Endodermal cell (in vitro differentiated cells): ENCODE measurements around the gene H3-3A. TPM values are rescaled to one million over a fixed set of nuclear protein-coding genes. Genes with fewer than 3 reads are reported as not detected.

Source experiments
- DNase-seq: peaks from one replicate; pipeline ENCODE4 v3.0.0-alpha.2; 2017
- H3K27ac ChIP-seq: 2 replicates; pipeline ENCODE4 v1.5.1; 2013; ENCODE audit warnings: mild to moderate bottlenecking, low read depth, low read length, moderate library complexity
- H3K27me3 ChIP-seq: 2 replicates; pipeline ENCODE4 v1.6.1; 2013; ENCODE audit warnings: mild to moderate bottlenecking, low read length, moderate library complexity; ENCODE audit not compliant: insufficient read depth, control insufficient read depth, poor library complexity, severe bottlenecking
- H3K36me3 ChIP-seq: 2 replicates; pipeline ENCODE4 v1.7.0; 2013; ENCODE audit warnings: mild to moderate bottlenecking, low read length, moderate library complexity; ENCODE audit not compliant: control insufficient read depth, insufficient read depth
- H3K4me1 ChIP-seq: one replicate; pipeline ENCODE4 v1.7.0; 2013; ENCODE audit warnings: low read length; ENCODE audit not compliant: control insufficient read depth, insufficient read depth
- H3K4me3 ChIP-seq: 2 replicates; pipeline ENCODE4 v1.5.1; 2013; ENCODE audit warnings: mild to moderate bottlenecking, low read length, moderate library complexity
- H3K9ac ChIP-seq: 2 replicates; pipeline ENCODE4 v1.6.1; 2013; ENCODE audit warnings: mild to moderate bottlenecking, low read length, moderate library complexity; ENCODE audit not compliant: poor library complexity, severe bottlenecking; ENCODE audit errors: extremely low read depth
- H3K9me3 ChIP-seq: 2 replicates; pipeline ENCODE4 v1.6.1; 2013; ENCODE audit warnings: mild to moderate bottlenecking, low read length, moderate library complexity; ENCODE audit not compliant: control insufficient read depth
- H3K27ac Mint-ChIP-seq: 2 replicates; pipeline ENCODE4 v1.8.0; 2020; ENCODE audit warnings: mixed read lengths
- H3K27me3 Mint-ChIP-seq: 2 replicates; pipeline ENCODE4 v1.8.0; 2021; ENCODE audit warnings: mild to moderate bottlenecking, mixed read lengths; ENCODE audit not compliant: insufficient read depth
- H3K36me3 Mint-ChIP-seq: 2 replicates; pipeline ENCODE4 v1.8.0; 2020; ENCODE audit warnings: low read depth, mixed read lengths
- H3K4me1 Mint-ChIP-seq: 2 replicates; pipeline ENCODE4 v1.8.0; 2020; ENCODE audit warnings: mixed read lengths
- H3K4me3 Mint-ChIP-seq: 2 replicates; pipeline ENCODE4 v1.8.0; 2020; ENCODE audit warnings: mild to moderate bottlenecking, moderate library complexity, mixed read lengths
- H3K9me3 Mint-ChIP-seq: 2 replicates; pipeline ENCODE4 v1.8.0; 2020; ENCODE audit warnings: mild to moderate bottlenecking, mixed read lengths
- CTCF ChIP-seq: fragments of 200-600 bp; sonication (generic); conservative IDR thresholded peaks from 2 replicates; pipeline ENCODE4 v1.5.0; 2021; ENCODE audit warnings: antibody characterized with exemption, mild to moderate bottlenecking
- WGBS, 2 experiments: methylation state at CpG; one replicate each; pipeline versions ENCODE4 v1.1.5 to v1.1.7; 2013; ENCODE audit warnings: missing lambda C conversion rate in 2 of 2, mixed read lengths in 1 of 2; ENCODE audit not compliant: insufficient coverage in 1 of 2, insufficient read length in 1 of 2; 5-methylcytosine and 5-hydroxymethylcytosine counted together
- total RNA-seq, 2 donors: library from RNA; stranded (reverse); fragmentation: NEBNext Ultra II Directional in 1 of 2; extraction: Animal tissue kit (Norgen Biotek cat#: 25700) in 1 of 2; gene quantifications; 2 replicates in 1 of 2; 3 replicates in 1 of 2; pipeline ENCODE4 v1.2.1, GENCODE V29; 2021

Gene H3-3A
- total RNA-seq, 2 donors from 2014 or later, result 733 to 829 TPM

- Histone ChIP-seq H3K9ac (no peak overlapping the region), H3K4me3 (peak overlapping the region; percentile 68), H3K27me3 (no peaks in the 10 kb centered on the region), H3K9me3 (no peaks in the 10 kb centered on the region), H3K36me3 (no peaks in the 10 kb centered on the region), H3K27ac (no peak overlapping the region), H3K4me1 (no peaks in the 10 kb centered on the region)
- WGBS, 2 experiments, result 35 to 43% methylated on average over 17 to 31 of the region's 32 CpGs
- Mint-ChIP-seq H3K4me3 (peak overlapping the region; percentile 62), H3K4me1 (peaks cover 28% of the 10 kb centered on the region), H3K36me3 (no peaks in the 10 kb centered on the region), H3K9me3 (no peaks in the 10 kb centered on the region), H3K27me3 (peaks cover 32% of the 10 kb centered on the region), H3K27ac (no peak overlapping the region)
- DNase-seq, result peak; percentile 77
- peak; percentile 43 for TF ChIP-seq CTCF
Measured at GRCh38 chr1:226100436-226101391, 38.2 kb downstream of the H3-3A start.

- Mint-ChIP-seq H3K9me3 (no peaks in the 10 kb centered on the region), H3K27ac (no peak overlapping the region)
- TF ChIP-seq CTCF, result no peak
Measured at GRCh38 chr1:226104671-226105121, 42.2 kb downstream of the H3-3A start.

GRCh38 chr1:226107471-226108460, 45.2 kb downstream of the H3-3A start:
- H3K4me1 ChIP-seq, result peaks cover 19% of the 10 kb centered on the region
- DNase-seq, result peak; percentile 72

More at GRCh38 chr1:226104671-226105121, 42.2 kb downstream of the H3-3A start:
- 79 to 85% methylated on average over 5 to 8 of the region's 8 CpGs for WGBS, 2 experiments
- Mint-ChIP-seq H3K4me1 (peaks cover 24% of the 10 kb centered on the region), H3K27me3 (peaks cover 21% of the 10 kb centered on the region), H3K4me3 (no peak overlapping the region), H3K36me3 (no peaks in the 10 kb centered on the region)
- Histone ChIP-seq H3K27me3 (no peaks in the 10 kb centered on the region), H3K27ac (no peak overlapping the region), H3K4me3 (no peak overlapping the region), H3K36me3 (no peaks in the 10 kb centered on the region), H3K9me3 (no peaks in the 10 kb centered on the region), H3K4me1 (peaks cover 3% of the 10 kb centered on the region), H3K9ac (no peak overlapping the region)
- no peak for DNase-seq

More at GRCh38 chr1:226107471-226108460, 45.2 kb downstream of the H3-3A start:
- no peak overlapping the region for H3K9ac ChIP-seq
- H3K27me3 ChIP-seq, result no peaks in the 10 kb centered on the region
- H3K4me3 ChIP-seq, result no peak overlapping the region
- no peaks in the 10 kb centered on the region for H3K9me3 Mint-ChIP-seq
- WGBS, 2 experiments, result 73 to 75% methylated on average over 2 to 3 of the region's 3 CpGs
- peaks cover 33% of the 10 kb centered on the region for H3K4me1 Mint-ChIP-seq
- peak; percentile 52 for TF ChIP-seq CTCF
- peaks cover 14% of the 10 kb centered on the region for H3K27me3 Mint-ChIP-seq
- no peaks in the 10 kb centered on the region for H3K9me3 ChIP-seq
- H3K36me3 ChIP-seq, result no peaks in the 10 kb centered on the region
- H3K27ac ChIP-seq, result no peak overlapping the region
- H3K36me3 Mint-ChIP-seq, result no peaks in the 10 kb centered on the region
- H3K27ac Mint-ChIP-seq, result peak overlapping the region; percentile 54
- no peak overlapping the region for H3K4me3 Mint-ChIP-seq
